ENCODE measurements around the gene GLRA1.
"Not testable (repeated sequence)": the region's sequence is repeated elsewhere in the genome, so short reads cannot be mapped to it uniquely, and the experiment has no call there.

The GLRA1 gene

DNA sequence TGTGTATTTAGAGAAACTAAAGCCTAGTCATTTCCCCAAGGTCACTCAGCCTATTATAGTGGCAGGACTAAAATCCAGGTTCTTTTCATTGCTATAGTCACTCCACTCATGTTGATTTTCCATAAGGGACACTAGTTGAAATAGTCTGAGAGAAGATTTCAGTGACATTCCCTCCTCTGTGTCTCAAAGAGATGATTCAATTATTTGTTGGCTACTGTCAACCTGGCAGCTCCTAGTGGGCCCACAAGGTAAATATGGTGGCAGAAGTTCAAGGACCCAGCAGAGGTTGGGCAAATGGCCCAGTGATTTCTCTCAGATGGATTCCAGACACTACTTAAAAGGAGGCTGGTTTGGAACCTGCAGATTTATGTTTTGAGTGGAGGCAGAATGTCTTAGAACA, 104.8 kb downstream of the GLRA1 start:
- DNase-seq (ENCODE audit: low read depth) = no peak

- no peak for DNase-seq (ENCODE audit: low read depth)
These were observed 109.6 kb downstream of the GLRA1 start for GRCh38 chr5:151815051-151815450.

- no peak for DNase-seq (ENCODE audit: low read depth)
These were observed 111.8 kb downstream of the GLRA1 start for GRCh38 chr5:151812757-151813309.

GRCh38 chr5:151811593-151812321, 112.9 kb downstream of the GLRA1 start:
- DNase-seq (ENCODE audit: low read depth) = no peak

- DNase-seq (ENCODE audit: low read depth) = no peak
These were observed 113.8 kb downstream of the GLRA1 start for GRCh38 chr5:151810897-151811296.

DNA sequence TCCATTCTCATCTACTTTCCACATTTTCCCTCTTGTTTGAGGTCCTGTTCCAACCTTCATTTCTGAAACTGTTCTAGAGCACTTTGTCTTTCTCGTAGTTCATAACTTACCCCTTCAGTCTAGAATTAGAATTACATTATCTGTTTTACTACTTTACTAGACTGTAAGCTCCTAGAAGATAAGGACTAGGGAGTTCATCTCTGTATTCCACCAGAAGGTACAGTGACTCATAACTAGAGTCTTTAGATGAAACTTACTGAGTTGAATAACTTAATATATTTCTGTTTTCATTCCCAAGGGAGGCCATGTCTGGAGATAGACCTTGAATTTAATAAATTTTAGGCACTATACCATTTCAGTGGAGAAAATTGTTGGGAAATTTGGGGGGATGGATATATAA, 114.2 kb downstream of the GLRA1 start:
- DNase-seq (ENCODE audit: low read depth) = no peak

DNA sequence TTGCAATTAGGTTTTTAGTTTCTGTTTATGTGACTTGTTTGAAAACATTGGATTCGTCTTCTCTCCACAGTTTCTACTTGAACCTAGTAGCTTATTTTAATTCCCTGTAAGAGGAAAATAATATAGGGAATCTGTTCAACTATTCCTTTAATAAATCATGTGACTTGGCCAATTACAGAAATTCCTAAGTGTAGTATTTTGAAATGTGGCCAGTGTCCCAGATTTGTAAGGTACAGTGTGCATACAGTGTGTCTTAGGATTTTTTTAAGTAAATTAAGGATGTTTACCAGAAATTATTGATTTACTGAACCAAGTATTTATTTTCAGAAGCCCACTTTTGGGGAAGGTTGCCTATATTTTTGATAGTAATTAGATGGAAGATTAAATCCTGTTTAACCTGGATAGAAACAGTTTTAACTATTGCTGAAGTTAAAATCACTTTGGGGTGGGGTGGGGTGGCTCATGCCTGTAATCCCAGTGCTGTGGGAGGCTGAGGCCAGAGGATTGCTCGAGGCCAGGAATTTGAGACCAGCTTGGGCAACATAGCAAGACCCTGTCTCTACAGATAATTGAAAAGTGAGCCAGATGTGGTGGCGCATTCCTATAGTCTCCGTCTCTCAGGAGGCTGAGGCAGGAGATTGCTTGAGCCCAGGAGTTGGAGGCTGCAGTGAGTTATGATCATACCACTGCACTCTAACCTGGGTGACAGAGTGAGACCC, 116.0 kb downstream of the GLRA1 start:
- DNase-seq (ENCODE audit: low read depth) = no peak

- DNase-seq (ENCODE audit: low read depth) = no peak
These were observed 119.0 kb downstream of the GLRA1 start for GRCh38 chr5:151805414-151806223.

- DNase-seq (ENCODE audit: low read depth) = no peak
These were observed 124.1 kb downstream of the GLRA1 start for GRCh38 chr5:151800532-151800931.

- DNase-seq (ENCODE audit: low read depth) = no peak
These were observed 125.2 kb downstream of the GLRA1 start for GRCh38 chr5:151799407-151799806.

GRCh38 chr5:151798674-151799073, 126.0 kb downstream of the GLRA1 start:
- DNase-seq (ENCODE audit: low read depth) = no peak

DNA sequence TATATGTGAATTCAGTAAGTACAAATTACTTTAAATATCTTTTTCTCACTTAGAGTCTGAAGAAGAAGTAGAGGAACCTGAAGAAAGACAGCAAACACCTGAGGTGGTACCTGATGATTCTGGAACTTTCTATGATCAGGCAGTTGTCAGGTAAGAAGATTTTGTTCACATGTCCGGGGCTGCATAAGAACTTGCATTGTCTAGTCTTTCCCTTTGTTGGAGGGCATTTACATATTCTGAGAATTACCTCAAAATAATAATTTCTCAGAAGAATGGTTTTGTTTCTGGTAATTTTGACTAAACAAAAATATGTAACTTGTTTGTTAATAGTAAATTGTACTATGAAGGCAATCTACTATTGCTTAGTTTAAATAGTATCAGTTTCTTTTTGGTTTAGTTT, 129.2 kb downstream of the GLRA1 start:
- no peak for DNase-seq (ENCODE audit: low read depth)

DNA sequence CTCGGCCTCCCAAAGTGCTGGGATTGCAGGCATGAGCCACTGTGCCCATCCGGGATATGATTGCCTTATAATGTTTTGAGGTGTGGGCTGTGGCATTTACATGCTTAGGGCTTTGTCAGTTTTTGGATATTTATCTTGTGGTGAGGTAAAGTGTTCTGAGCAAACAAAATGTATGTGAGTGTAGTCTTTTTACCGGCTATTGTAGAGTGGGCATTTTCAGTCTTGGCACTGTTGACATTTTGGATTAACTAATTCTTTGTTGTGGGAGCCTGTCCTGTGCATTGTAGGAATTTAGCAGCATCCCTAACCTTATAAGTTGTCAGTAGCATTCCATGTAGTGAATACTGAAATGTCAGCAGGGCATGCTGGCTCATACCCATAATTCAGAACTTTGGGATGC, 131.3 kb downstream of the GLRA1 start:
- DNase-seq (ENCODE audit: low read depth) = no peak

DNA sequence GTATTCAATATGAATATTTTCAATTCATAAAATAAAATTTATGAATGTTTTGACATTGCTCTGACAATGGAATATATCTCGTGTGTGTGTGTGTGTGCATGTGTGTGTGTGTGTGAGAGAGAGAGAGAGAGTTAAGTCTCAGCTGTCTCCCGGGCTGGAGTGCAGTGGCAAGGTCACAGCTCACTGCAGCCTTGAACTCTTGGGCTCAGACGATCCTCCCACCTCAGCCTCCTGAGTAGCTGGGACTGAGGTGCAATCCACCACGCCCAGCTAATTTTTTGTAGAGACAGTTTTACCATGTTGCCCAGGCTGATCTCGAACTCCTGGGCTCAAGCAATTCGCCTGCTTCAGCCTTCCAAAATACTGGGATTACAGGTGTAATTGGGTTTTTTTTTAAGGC, 136.8 kb downstream of the GLRA1 start:
- DNase-seq (ENCODE audit: low read depth) = no peak

DNA sequence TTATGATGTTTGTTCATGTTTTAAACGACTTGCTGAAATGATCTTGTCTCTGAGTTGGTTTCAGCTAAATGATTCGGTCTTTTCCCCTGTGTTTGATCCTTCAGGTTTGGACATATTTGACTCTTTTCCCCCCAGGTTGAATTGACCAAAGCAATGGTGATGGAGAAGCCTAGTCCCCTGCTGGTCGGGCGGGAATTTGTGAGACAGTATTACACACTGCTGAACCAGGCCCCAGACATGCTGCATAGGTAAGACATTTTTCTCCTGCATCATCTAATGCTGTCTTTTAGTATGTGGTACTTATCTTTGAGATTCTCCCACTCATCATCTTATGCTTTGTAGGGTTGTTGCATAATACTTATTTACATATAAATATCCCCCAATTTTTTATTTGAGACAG, 138.2 kb downstream of the GLRA1 start:
- no peak for DNase-seq (ENCODE audit: low read depth)

DNA sequence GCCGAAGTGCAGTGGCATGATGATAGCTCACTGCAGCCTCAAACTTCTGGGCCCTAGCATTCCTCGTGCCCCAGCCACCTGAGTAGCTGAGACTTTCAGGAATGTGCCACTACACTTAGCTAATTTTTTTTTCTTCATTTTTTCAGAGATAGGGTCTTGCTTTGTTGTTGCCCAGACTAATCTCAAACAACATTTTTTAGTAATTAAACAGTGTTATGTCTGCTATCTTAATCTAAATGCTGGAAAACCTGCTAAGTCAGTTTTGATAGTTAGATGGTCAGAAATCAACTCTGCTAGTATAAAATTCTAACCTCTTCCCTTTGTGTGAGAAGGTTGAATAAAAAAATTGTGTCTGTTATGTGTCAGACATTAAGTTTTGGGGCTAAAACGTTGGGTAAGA, 140.5 kb downstream of the GLRA1 start:
- no peak for DNase-seq (ENCODE audit: low read depth)

- DNase-seq (ENCODE audit: low read depth) = not testable (repeated sequence)
These were observed 141.0 kb downstream of the GLRA1 start for GRCh38 chr5:151783664-151784063.

GRCh38 chr5:151781201-151781600, 143.4 kb downstream of the GLRA1 start:
- no peak for DNase-seq (ENCODE audit: low read depth)

- DNase-seq (ENCODE audit: low read depth) = no peak
These were observed 144.3 kb downstream of the GLRA1 start for GRCh38 chr5:151780348-151780747.

DNA sequence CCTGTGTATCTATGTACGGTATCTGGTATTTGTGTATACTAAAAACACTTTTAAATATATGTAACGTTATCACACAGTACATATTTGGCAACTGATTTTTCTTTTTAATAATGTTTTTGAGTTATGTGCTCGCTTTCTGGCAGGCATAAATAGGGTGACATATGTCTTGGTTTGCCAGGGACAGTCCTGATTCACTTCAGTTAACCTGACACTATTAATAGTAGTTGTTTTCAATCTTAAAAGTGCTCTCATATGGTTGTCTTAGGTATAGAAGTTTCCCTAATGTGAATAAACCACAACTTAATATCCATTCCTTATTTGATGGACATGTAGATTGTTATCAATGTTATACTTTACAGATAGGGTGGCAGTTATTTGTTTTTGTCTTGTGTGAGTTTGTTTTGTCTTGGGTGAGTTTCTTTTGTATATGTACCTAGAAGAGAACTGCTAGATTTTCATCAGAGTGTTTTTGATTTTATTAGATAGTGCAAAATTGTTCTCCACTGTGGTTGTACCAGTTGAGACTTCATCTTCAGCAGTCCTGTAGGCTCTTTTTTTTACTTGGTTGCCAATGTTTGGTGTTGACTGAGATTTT, 145.0 kb downstream of the GLRA1 start:
- DNase-seq (ENCODE audit: low read depth) = no peak

DNA sequence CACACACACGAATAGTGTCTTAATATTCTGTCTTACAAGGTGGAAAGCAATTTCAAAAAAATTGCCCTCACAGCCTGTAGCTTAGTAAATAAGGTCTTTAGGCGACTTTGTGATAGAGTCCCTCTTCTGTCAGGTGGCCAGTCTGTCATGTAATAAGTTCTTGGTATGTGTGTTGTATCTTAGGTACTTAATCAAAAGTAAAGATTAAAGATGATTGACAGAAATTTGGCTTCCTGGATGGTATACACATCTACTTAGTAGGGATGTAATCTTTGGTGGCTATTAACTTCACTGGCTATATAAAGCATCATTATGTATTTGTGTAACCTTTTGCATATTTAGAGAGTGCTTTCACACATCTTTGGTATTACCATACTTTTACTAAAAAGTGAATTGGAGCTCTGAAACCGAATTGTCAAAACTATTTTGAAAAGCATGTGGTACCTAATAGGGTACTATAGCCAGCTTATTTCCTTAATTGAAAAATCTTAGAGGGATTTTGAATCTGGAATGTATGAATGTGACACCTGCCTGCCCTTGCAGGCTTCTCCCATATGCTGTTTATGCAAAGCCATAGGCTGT, 149.5 kb downstream of the GLRA1 start:
- no peak for DNase-seq (ENCODE audit: low read depth)

DNA sequence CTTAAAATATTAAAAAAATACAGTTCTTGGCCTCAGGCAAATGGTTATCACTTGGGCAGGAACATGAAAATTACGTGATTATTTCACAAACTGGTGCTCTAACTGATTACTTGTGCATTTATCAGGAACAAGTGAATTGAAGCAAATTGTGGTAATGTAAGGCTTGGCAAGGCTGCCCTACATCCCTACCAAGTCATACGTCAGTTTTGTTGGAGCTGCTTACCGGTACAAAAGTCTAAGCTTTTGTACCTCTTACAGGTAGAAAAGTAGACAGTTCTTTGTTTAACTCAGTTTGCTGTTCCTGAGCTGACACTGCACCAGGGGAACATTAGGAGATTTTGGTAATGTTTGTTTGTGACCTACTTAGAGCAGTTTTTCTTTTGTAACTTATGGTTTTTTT, 150.7 kb downstream of the GLRA1 start:
- no peak for DNase-seq (ENCODE audit: low read depth)

Measured in stimulated activated CD8-positive, alpha-beta memory T cell treated with anti-CD3 and anti-CD28 coated beads, Interleukin-15, amount 100 ng/mL, for 1 hour (primary cell).